ENCODE results near the gene RBMS1. TPM values are rescaled to one million over a fixed set of nuclear protein-coding genes. Genes with fewer than 3 reads are reported as not detected.
"Not testable (repeated sequence)": the region's sequence is repeated elsewhere in the genome, so short reads cannot be mapped to it uniquely, and the experiment has no call there.

Gene RBMS1
- total RNA-seq, 1 donor from 2014 or later: 67.5 TPM

DNA sequence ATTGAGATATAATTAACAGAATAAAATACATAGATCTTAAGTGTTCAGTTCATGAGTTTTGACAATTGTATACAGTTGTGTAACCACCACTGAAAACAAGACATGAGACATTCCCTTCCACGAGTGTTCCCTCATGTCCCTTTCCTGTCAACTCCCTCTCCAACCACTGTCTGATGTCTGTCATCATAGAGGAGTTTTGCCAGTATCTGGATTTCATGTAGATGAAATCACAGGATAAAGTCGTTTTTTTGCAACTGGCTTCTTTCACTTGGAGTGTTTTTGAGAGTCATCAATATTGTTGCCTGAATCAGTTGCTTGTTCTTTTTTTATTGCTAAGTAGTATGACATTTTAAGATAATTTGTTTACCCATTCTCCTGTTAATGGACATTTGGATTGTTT, 52.7 kb downstream of the RBMS1 start:
- DNase-seq (ENCODE audit: low read depth): no peak

- DNase-seq (ENCODE audit: low read depth): not testable (repeated sequence)
Measured at GRCh38 chr2:160439038-160439437, 54.6 kb downstream of the RBMS1 start.

DNA sequence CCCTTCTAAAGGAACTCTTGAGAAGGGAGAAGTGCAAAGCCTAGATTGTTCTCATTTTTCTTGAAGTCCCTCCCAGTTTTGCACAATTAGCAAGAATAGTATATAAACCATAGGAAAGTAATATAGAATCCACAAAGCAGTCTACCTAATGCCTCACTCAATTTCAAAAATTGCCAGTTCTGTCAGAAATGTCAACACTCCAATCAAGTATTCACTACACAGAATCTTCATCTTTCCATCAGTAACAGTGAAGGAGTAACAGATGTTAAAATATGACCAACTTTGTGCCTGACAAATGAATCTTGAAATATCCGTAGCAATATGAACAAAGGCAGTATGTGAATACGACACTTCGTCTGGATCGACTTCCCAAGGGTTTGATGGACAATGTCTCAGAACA, 56.3 kb downstream of the RBMS1 start:
- no peak for DNase-seq (ENCODE audit: low read depth)

DNA sequence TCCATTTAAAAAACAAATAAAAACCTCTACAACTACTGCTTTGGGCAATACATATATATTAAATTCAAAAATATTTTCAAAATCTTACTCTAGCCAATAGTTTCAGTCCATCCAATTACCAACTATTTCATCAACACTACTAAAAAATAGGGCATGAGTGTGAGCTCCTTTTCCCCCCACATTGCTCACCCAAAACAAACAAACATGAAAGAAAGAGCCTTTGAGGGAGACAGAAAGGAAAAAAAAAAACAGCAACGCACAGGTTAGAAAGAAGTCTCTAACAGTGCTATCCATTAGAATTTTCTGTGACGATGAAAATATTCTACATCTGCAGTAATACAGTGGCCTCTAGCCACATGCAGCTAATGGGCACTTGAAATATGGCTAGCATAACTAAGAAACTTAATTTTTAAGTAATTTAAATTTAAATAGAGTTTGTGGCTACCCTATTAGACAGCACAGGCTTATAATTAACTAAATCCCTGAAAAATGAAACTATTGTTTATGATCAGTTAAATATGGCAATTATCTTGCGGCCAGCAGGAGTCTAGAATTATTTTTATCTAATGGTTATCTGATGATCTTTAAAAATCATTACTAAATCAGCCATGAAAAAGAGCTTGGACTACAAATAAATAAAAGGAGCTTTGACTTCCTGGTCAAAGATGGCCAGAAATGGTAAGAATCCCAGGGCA, 59.2 kb downstream of the RBMS1 start:
- no peak for DNase-seq (ENCODE audit: low read depth)

GRCh38 chr2:160433466-160434140, 60.0 kb downstream of the RBMS1 start:
- DNase-seq (ENCODE audit: low read depth): no peak

- DNase-seq (ENCODE audit: low read depth): no peak
Measured at GRCh38 chr2:160432633-160433032, 61.0 kb downstream of the RBMS1 start.

- DNase-seq (ENCODE audit: low read depth): no peak
Measured at GRCh38 chr2:160431441-160431840, 62.2 kb downstream of the RBMS1 start.

- no peak for DNase-seq (ENCODE audit: low read depth)
Measured at GRCh38 chr2:160430001-160430344, 63.6 kb downstream of the RBMS1 start.

DNA sequence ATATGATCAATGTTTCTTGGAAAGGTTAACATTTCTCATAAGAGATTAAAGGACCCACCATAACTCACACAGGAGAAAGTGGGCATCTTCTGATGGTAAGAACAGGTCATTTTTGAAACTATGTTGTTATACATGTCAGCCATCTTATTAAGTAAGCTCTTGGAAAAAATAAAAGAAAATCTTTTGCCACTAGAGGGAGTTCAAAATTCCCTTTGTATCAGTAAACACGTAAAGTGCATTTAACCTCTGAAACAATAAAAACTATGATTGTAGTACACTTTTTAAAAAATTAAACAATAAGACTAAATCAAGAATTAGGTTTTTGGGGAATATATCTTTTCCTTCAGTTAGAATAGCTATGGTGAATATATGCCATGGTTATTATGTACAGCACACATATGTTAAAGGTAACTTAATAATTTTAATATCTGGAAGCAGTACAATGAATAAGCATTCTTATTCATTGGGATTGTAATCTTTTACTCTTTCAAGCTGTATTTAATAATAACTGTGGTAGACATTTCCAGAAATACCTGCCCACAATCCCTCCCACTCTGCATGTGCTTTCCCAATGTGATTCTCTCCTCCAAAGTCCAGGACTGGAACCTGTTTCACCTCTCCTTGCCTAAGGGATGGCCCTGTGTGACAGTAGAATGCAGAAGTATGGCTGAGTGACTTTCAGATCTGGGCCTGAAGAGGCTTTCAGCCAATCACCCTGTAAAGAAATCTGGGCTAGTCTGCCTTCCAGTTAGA, 64.2 kb downstream of the RBMS1 start:
- DNase-seq (ENCODE audit: low read depth): peak; percentile 76

GRCh38 chr2:160428405-160428763, 65.2 kb downstream of the RBMS1 start:
- DNase-seq (ENCODE audit: low read depth): no peak

DNA sequence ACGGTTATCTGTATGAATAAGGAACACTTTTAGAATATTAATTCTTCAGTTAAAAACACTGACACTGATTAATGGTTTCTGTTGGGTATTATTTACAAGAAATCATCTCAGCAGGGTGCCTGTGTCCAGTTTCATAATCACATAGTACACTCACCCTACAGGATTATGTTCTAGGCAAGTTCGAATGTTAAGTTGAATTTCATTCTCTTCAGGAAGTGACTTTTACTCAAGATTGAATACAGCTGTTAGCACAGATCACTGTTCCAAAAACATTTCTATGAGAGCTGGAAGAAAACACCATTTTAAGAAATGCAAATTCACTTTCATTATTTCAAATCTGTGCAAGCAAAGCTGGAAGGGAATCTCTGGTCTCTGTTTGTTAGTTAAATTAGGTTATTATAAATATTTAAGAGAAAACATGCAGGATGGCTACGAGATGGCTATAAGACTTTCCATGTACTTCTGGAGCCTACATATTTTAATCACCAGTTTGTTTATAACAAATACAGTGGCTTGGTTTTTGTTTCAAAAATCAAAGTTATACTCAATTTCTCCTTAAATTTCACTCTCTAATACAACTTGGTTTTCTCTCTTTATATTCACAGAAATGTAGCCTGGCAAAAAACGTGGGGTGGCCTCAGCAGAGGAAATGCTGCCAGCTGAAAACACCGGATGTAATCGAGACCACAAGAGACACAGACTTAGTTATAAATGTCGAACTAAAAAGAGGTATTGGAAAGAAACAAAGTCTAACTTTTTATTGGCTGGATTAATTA, 65.8 kb downstream of the RBMS1 start:
- DNase-seq (ENCODE audit: low read depth): peak; percentile 80

DNA sequence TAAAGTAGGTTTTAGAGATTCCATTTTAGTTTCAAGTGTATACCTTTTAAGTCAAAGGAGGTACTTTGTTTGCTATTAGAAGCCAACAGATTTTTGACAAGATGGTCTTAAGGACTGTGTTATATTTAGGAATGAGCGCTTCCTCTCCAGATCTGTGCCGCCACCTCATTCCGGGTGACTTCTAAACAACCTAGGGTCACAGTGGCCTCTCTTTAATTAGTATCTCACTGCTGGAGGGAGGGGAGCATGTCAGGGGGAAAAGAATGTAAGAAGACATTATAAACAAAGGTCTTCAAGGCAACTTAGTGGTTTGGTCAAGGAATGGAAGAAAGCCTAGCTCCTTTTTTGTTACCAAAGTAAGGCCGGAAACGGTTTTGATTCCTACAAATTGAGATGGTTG, 67.0 kb downstream of the RBMS1 start:
- peak; percentile 34 for DNase-seq (ENCODE audit: low read depth)

DNA sequence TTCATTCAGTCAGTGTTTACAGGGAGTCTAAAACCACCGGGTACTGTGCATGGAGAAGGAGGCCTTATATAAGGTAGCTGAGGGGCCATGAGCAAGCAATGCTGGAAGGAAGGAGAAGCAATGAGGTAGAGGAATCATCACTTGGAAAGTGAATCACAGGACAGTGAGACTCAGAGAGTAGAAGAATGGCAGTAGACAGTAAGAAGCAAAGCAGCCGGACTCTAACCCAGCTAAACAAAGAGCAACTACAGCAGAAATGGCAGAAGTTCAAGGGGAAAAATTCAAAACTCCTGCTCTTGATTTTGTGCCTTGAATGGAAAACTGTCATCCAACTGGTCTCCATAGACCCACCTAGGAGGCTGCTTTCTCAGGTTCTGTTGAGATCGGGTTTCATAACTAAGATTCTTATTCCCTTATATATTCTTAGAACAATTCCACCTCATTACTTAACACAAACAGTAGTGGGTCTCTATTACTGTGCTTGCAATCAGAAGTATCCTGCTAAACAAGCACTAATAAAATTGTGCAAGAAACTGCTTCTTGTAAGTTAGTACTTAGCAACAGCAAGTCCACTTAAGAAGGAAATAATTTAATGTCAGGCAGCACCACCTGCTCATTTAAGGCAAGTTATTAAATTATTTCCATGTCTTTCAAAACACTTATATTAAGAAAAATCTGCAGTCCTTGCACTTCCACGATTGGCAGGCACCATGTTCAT, 68.0 kb downstream of the RBMS1 start:
- DNase-seq (ENCODE audit: low read depth): no peak

DNA sequence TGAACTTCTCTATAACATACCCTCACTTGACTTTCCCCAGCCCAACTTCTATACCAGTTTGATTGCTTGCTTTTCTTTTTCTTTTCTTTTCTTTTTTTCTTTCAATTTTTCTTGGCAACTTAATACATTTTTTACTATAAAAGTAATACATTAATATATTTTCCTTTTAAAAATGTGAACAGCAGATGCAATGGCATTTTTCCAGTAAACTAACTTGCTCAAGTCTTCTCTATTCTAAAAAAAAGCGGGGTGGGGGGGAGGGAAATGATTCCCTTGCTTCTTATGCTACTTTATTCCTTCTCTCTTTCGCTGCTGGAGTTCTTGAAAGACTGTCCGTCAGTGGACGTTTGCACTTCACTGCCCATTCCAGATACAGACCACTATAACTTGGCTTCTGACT, 70.5 kb downstream of the RBMS1 start:
- DNase-seq (ENCODE audit: low read depth): no peak

GRCh38 chr2:160421646-160422501, 71.7 kb downstream of the RBMS1 start:
- DNase-seq (ENCODE audit: low read depth): not testable (repeated sequence)

DNA sequence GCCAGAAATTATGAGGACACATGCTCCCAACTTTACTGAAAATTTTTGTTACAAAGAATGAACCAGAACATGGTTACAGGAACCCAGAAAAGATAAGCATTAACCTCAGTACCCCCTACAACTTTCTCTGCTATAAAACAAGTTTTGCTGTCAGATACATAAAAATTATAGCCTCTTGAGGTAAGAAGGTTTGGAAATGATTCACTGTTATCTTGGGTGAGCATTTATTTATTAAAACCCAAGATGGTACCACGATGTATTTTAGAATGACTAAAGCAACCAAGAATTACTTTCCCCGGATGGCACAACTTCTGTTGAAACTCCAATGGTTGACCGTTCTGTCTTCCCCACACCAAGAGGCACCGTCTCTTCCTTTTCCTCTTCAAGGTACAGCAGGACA, 72.9 kb downstream of the RBMS1 start:
- DNase-seq (ENCODE audit: low read depth): no peak

DNA sequence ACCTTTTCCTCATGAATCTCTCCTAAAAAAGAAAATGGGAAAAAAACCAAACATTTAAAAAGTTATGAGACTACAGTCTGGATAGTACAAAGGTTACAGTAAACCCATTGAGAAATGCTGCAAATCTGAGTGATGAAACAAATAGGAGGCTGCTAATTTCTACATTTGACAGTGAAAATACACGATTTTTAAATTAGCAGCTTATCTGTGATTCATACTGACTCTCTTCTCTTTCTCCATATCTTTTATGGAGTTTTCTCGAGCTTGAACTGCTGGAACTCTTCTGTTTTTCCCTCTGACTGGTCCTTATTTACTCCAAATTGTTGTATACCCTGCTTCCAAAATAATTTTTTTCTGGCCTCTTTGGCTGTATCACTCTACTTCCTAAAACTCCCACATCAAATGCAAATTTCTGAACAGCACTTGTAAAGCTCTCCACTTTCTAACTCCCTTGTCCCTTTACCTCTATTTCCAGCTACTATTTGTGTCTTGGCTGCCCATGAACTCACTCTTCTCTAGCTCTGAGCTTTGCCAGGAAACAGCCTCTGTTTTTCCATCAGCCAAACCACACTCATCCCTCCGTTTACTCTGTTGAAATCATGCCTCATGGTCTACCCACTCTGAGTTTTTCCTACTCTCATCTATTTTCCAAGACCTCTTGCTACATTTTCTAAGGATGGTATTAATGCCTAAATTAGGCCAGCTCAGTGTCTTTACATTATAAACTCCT, 73.7 kb downstream of the RBMS1 start:
- DNase-seq (ENCODE audit: low read depth): no peak

DNA sequence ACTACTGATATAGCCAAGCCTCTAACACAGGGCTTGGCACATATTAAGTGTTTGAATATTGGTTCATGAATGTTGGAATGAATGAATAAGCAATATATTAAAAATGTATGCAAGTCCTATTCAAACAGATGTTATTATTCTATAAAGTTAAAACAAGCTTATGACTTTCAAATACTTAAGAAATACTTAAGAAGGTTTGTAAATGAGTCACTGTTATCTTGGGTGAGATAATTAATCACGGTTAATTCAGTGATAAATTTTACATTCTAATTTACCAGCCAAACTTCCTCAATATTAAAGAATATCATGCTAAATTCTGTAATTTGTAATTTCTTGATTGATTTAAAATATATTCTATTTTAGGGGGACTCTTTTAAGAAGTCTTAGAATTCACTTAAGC, 74.8 kb downstream of the RBMS1 start:
- no peak for DNase-seq (ENCODE audit: low read depth)

GRCh38 chr2:160418398-160418765, 75.2 kb downstream of the RBMS1 start:
- no peak for DNase-seq (ENCODE audit: low read depth)

All from myocyte (in vitro differentiated cells).